GM19238 (cell line): Measurements from ENCODE around the gene KIR2DL1.
"Not testable (repeated sequence)": the region's sequence is repeated elsewhere in the genome, so short reads cannot be mapped to it uniquely, and the experiment has no call there.

Experiments used
- DNase-seq: peaks from one replicate; pipeline ENCODE4 v3.0.0; 2011; ENCODE audit warnings: low spot score; ENCODE audit not compliant: insufficient read length

The KIR2DL1 gene

DNA sequence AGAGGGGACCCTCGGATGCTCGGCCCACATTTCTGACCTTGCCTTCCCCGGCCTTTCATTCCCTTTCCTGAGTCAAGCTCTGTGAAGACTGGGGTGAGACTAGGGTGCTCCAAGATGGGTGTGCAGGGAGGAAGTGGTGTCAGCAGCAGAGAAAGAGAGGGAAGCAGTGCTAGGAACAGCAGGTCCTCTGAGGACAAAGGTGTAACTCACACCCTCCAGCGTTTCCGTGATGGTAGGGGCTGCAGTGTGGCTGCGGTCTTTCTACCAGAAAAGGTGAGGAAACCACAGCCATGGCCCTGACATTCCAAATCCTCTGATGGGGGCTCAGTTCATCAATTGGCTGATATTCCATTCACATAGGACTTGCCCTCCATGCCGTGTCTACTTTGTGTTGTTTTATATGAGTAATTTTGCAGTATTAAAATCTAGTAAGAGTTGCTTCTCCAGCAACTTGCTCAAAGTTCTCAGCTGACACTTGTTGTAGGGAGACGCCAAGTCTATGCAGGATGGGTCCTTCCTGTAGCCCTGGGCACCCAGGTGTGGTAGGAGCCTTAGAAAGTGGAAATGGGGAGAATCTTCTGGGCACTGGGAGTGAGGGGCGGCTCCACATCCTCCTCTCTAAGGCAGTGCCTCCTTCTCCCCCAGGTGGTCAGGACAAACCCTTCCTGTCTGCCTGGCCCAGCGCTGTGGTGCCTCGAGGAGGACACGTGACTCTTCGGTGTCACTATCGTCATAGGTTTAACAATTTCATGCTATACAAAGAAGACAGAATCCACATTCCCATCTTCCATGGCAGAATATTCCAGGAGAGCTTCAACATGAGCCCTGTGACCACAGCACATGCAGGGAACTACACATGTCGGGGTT, 48.3 kb downstream of the KIR2DL1 start:
- no peak for DNase-seq

DNA sequence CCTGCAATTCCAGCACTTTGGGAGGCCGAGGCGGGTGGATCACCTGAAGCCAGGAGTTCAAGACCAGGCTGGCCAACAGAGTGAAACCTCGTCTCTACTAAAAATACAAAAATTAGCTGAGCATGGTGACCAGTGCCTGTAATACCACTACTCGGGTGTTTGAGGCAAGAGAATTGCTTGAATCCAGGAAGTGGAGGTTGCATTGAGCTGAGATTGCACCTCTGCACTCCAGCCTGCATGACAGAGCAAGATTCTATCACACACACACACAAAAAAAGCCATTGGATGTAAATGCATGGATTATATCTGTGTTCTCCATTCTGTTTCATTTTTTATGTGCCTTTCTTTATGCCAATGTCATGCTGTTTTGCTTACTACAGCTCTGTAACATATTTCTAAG, 54.8 kb downstream of the KIR2DL1 start:
- not testable (repeated sequence) for DNase-seq

- DNase-seq = not testable (repeated sequence)
Measured at GRCh38 chr19:54825326-54825725, 55.7 kb downstream of the KIR2DL1 start.

DNA sequence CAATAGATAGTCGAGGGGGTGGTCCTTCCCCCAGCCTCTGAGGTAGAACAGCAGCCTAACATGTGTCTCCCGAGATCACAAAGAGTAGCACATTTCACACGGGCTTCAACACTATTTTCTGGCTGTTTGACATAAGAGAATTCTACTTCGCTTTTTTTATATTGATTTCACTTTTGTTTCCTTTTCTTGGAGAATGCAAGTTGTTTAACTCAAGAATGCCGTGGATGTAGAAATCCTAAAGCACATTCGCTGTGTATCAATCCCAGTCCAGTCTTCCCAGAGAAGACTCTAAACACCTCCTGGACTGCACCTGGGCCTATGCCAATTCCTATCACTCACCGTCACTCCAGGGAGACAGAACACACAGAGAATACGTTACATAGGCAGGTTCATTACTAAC, 58.5 kb downstream of the KIR2DL1 start:
- DNase-seq = not testable (repeated sequence)

DNA sequence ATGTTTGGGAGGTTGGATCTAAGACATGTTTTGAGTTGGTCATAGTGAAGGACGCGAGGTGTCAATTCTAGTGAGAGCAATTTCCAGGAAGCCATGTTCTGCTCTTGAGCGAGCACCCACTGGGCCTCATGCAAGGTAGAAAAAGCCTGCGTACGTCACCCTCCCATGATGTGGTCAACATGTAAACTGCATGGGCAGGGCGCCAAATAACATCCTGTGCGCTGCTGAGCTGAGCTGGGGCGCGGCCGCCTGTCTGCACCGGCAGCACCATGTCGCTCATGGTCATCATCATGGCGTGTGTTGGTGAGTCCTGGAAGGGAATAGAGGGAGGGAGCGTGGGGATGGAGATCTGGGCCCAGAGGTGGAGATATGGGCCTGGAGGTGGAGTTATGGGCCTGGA, 62.9 kb downstream of the KIR2DL1 start, which contains the start of gene KIR2DS4:
TSS of gene KIR2DS4 (plus strand) at position 181 of the 400 bp plus-strand sequence.
- not testable (repeated sequence) for DNase-seq
